Measurements from ENCODE around the gene UBR2. TPM values are rescaled to one million over a fixed set of nuclear protein-coding genes. Genes with fewer than 3 reads are reported as not detected.
A peak's percentile ranks its signal among the peaks of the same experiment; 100 is the strongest.

Gene UBR2
- total and polyA plus RNA-seq, 9 of the 15 experiments (the other 6 are each of a cell fraction or from before 2014, with no cell fraction given) = 9.1 to 38.9 (median 23.4) TPM

DNA sequence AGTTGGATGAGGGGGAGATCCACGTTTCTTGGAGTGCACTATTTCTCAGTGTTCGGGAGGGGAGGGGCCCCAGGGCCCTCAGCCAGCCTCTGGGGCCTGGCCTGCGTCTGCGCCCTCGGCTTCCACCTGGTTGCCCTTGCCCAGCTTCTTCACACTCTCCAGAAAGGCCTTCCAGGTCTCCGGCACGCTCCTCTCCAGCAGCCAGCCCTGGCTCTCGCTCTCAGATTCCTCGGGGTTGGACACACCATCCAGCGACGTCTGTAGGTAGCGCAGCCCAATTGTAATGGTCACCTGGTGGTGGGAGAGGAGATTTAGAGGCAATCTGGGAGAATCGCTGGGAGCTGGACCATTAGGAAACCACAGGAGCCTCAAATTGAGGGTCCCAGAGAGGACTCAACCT is 134.4 kb downstream of the UBR2 start:
- FAIRE-seq = no peak

More for the DNA sequence above, 134.4 kb downstream of the UBR2 start:
- H3K27ac ChIP-seq (ENCODE audit: extremely low read depth, low read depth, low read length) = no peak overlapping the region
- 50% methylated on average over 13 of the region's 13 CpGs for WGBS (ENCODE audit: insufficient coverage, low coverage, missing lambda C conversion rate)
- POLR2A ChIA-PET = interaction anchor here (0.8 to 1.2 kb wide), 2 partner anchors 27 to 59 kb away, joined by 4 read pairs; no protein-coding TSS in a partner anchor
- no peaks in the 10 kb centered on the region for H3K27me3 ChIP-seq (ENCODE audit: control insufficient read depth in 2 of 2, insufficient read depth in 2 of 2, low read length in 2 of 2)
- BruUV-seq (replicated peaks) = no TSS peak
- intact Hi-C loops (cut with micrococcal nuclease) (no loop called here), in situ Hi-C loops (cut with MboI) (no loop called here)
- no peaks in the 10 kb centered on the region for H3K9me1 ChIP-seq (ENCODE audit: control insufficient read depth, insufficient read depth, low read length)
- peaks cover 4 to 6% of the 10 kb centered on the region in 2 experiments; a peak in 4 of 5 replicates for H3K4me1 ChIP-seq (replicated peaks in 1 of 2; ENCODE audit: control insufficient read depth in 2 of 2, insufficient read depth in 2 of 2, low read length in 2 of 2)
- peak overlapping the region in 1 of 2 experiments; percentile 14; a peak in 2 of 4 replicates for H3K9ac ChIP-seq (ENCODE audit: insufficient read depth in 1 of 2, low read depth in 2 of 2, low read length in 2 of 2)
- DNase-seq (ENCODE audit: extremely low read depth in 1 of 4, low spot score in 3 of 4) = no peak
- H4K20me1 ChIP-seq (replicated peaks; ENCODE audit: control insufficient read depth, insufficient read depth, low read length) = 0 out of 2 replicates have a peak, but pooled peaks cover 4% of the 10 kb centered on the region
- no peaks in the 10 kb centered on the region for H3K79me2 ChIP-seq (ENCODE audit: control insufficient read depth, insufficient read depth, low read length)
- CTCF ChIA-PET (ENCODE audit: low intra/inter-chr PET ratio) = interaction anchor here (0.5 kb wide), 1 partner anchor 29 kb away, joined by 3 read pairs; no protein-coding TSS in a partner anchor
- H3K9me3 ChIP-seq (replicated peaks; ENCODE audit: control insufficient read depth, insufficient read depth, low read depth, low read length) = no peaks in the 10 kb centered on the region
- H3K4me2 ChIP-seq (ENCODE audit: insufficient read depth, low read length) = no peak overlapping the region
- H2AFZ ChIP-seq (ENCODE audit: low read depth, low read length) = no peak overlapping the region
- peaks cover 9% of the 10 kb centered on the region; the same call in 1 of the 3 replicates for H3K36me3 ChIP-seq (ENCODE audit: control insufficient read depth, insufficient read depth, low read length)
- ATAC-seq = peak; percentile 60
- TF ChIP-seq, protein P1, sequence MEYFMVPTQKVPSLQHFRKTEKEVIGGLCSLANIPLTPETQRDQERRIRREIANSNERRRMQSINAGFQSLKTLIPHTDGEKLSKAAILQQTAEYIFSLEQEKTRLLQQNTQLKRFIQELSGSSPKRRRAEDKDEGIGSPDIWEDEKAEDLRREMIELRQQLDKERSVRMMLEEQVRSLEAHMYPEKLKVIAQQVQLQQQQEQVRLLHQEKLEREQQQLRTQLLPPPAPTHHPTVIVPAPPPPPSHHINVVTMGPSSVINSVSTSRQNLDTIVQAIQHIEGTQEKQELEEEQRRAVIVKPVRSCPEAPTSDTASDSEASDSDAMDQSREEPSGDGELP (CRISPR knock-in tag; IDR thresholded peaks at IDR 0.05; ENCODE audit: borderline replicate concordance) = 0 out of 2 replicates have a peak, but pooled peaks have one; percentile 14
- TF ChIP-seq, protein P2, sequence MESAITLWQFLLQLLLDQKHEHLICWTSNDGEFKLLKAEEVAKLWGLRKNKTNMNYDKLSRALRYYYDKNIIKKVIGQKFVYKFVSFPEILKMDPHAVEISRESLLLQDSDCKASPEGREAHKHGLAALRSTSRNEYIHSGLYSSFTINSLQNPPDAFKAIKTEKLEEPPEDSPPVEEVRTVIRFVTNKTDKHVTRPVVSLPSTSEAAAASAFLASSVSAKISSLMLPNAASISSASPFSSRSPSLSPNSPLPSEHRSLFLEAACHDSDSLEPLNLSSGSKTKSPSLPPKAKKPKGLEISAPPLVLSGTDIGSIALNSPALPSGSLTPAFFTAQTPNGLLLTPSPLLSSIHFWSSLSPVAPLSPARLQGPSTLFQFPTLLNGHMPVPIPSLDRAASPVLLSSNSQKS (CRISPR knock-in tag; IDR thresholded peaks at IDR 0.05) = no peak
- TF ChIP-seq NRF1 (conservative IDR thresholded peaks at IDR 0.05 in 1 of 2, IDR thresholded peaks at IDR 0.05 in 1 of 2) (peak; percentile 39 to 50; a peak in 3 of 4 replicates), POU5F1 (IDR thresholded peaks at IDR 0.05; ENCODE audit: borderline replicate concordance, low read depth, low read length, partially characterized antibody) (no peak), GTF2B (IDR thresholded peaks at IDR 0.05; ENCODE audit: extremely low read depth, insufficient read length) (no peak), E2F3 (CRISPR knock-in tag; IDR thresholded peaks at IDR 0.05) (no peak), POLR2G (IDR thresholded peaks at IDR 0.05; ENCODE audit: low read depth, low read length) (peak; percentile 57; the same call in 1 of the 2 replicates), RNF219 (CRISPR knock-in tag; IDR thresholded peaks at IDR 0.05) (no peak), TOE1 (IDR thresholded peaks at IDR 0.05; ENCODE audit: borderline replicate concordance) (no peak), TOE1 (CRISPR knock-in tag; IDR thresholded peaks at IDR 0.05; ENCODE audit: borderline replicate concordance, low read depth) (no peak), LARP7 (IDR thresholded peaks at IDR 0.05) (no peak), HOMEZ (CRISPR knock-in tag; IDR thresholded peaks at IDR 0.05) (no peak)
- TF ChIP-seq, protein P3, sequence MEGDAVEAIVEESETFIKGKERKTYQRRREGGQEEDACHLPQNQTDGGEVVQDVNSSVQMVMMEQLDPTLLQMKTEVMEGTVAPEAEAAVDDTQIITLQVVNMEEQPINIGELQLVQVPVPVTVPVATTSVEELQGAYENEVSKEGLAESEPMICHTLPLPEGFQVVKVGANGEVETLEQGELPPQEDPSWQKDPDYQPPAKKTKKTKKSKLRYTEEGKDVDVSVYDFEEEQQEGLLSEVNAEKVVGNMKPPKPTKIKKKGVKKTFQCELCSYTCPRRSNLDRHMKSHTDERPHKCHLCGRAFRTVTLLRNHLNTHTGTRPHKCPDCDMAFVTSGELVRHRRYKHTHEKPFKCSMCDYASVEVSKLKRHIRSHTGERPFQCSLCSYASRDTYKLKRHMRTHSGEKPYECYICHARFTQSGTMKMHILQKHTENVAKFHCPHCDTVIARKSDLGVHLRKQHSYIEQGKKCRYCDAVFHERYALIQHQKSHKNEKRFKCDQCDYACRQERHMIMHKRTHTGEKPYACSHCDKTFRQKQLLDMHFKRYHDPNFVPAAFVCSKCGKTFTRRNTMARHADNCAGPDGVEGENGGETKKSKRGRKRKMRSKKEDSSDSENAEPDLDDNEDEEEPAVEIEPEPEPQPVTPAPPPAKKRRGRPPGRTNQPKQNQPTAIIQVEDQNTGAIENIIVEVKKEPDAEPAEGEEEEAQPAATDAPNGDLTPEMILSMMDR (IDR thresholded peaks at IDR 0.05 in 2 of 3, conservative IDR thresholded peaks at IDR 0.05 in 1 of 3; ENCODE audit: insufficient read depth in 2 of 3, low read depth in 1 of 3, low read length in 3 of 3) = peak; percentile 25 to 76 (median 27); a peak in 4 of 6 replicates
- no peak overlapping the region for H3K4me3 ChIP-seq
